Stomach (tissue), 4 donors: ENCODE results near the gene KRTAP4-5.

ENCODE experiments used
- EP300 ChIP-seq: sonication (generic); formaldehyde crosslinking; IDR thresholded peaks from one replicate; pipeline ENCODE4 v1.6.1; 2017; ENCODE audit warnings: antibody characterized with exemption
- POLR2A ChIP-seq, 4 donors: fragments of 450-650 bp; IDR thresholded peaks; one replicate each; pipeline ENCODE4 v1.6.1; 2016; ENCODE audit warnings: antibody characterized with exemption in 4 of 4, control low read depth in 2 of 4, mild to moderate bottlenecking in 1 of 4, moderate library complexity in 1 of 4

- TF ChIP-seq EP300 (no peak), POLR2A (IDR thresholded peaks at IDR 0.05) (no peak)
These were observed 4.8 kb downstream of the KRTAP4-5 start for GRCh38 chr17:41144846-41145245.
